Liver (tissue), 9 donors: Measurements from ENCODE around the gene TMEM232. TPM values are rescaled to one million over a fixed set of nuclear protein-coding genes. Genes with fewer than 3 reads are reported as not detected.

Source experiments
- DNase-seq: peaks from one replicate; pipeline ENCODE4 v3.0.0-alpha.2; 2017; ENCODE audit warnings: low spot score
- H3K27ac ChIP-seq, 2 donors: one replicate each; pipeline ENCODE4 v1.7.0; 2013; ENCODE audit warnings: inconsistent platforms in 2 of 2, low read length in 2 of 2, control low read depth in 1 of 2, low read depth in 1 of 2, mild to moderate bottlenecking in 1 of 2
- H3K27me3 ChIP-seq, 4 donors: one replicate each; pipeline versions ENCODE4 v1.6.1 to v1.7.0; 2013; ENCODE audit warnings: low read length in 3 of 4, inconsistent platforms in 1 of 4, mild to moderate bottlenecking in 1 of 4, moderate library complexity in 1 of 4; ENCODE audit not compliant: control insufficient read depth in 4 of 4, insufficient read depth in 4 of 4
- H3K36me3 ChIP-seq, 4 donors: one replicate each; pipeline versions ENCODE4 v1.6.1 to v1.7.0; 2013; ENCODE audit warnings: low read length in 3 of 4, mild to moderate bottlenecking in 3 of 4, low read depth in 1 of 4, moderate library complexity in 1 of 4; ENCODE audit not compliant: control insufficient read depth in 4 of 4, insufficient read depth in 3 of 4
- H3K4me1 ChIP-seq, 4 donors: one replicate each; pipeline versions ENCODE4 v1.6.1 to v1.7.0; 2013; ENCODE audit warnings: low read length in 3 of 4, mild to moderate bottlenecking in 3 of 4, moderate library complexity in 1 of 4; ENCODE audit not compliant: control insufficient read depth in 4 of 4, insufficient read depth in 4 of 4
- H3K4me3 ChIP-seq, 3 donors: one replicate each; pipeline versions ENCODE4 v1.6.1 to v1.7.0; 2013; ENCODE audit warnings: low read length in 3 of 3, control low read depth in 1 of 3, low read depth in 1 of 3, mild to moderate bottlenecking in 1 of 3
- H3K9ac ChIP-seq, 2 donors: one replicate each; pipeline ENCODE4 v1.7.0; 2013; ENCODE audit warnings: low read length in 2 of 2, mild to moderate bottlenecking in 2 of 2, moderate library complexity in 2 of 2, control low read depth in 1 of 2, low read depth in 1 of 2
- H3K9me3 ChIP-seq, 4 donors: one replicate each; pipeline versions ENCODE4 v1.6.1 to v1.7.0; 2013; ENCODE audit warnings: low read length in 3 of 4; ENCODE audit not compliant: control insufficient read depth in 4 of 4
- ATF3 ChIP-seq: IDR thresholded peaks from 2 replicates; pipeline ENCODE4 v1.6.1; 2016; ENCODE audit warnings: antibody characterized with exemption
- CTCF ChIP-seq: fragments of 150-350 bp; IDR thresholded peaks from 2 replicates; pipeline ENCODE4 v1.5.1; 2017; ENCODE audit warnings: improper control_type of control experiment, low read depth, low read length; ENCODE audit not compliant: missing input control
- EGR1 ChIP-seq, 2 donors: IDR thresholded peaks; 2 replicates each; pipeline ENCODE4 v1.6.1; 2016 to 2018; ENCODE audit warnings: antibody characterized with exemption in 2 of 2, low read depth in 2 of 2
- FOXA1 ChIP-seq: IDR thresholded peaks from 2 replicates; pipeline ENCODE4 v1.6.1; 2016; ENCODE audit warnings: antibody characterized with exemption
- FOXA2 ChIP-seq: IDR thresholded peaks from 2 replicates; pipeline ENCODE4 v1.6.1; 2016; ENCODE audit warnings: antibody characterized with exemption
- HNF4A ChIP-seq, 2 donors: conservative IDR thresholded peaks; 2 replicates each; pipeline ENCODE4 v1.6.1; 2016; ENCODE audit warnings: antibody characterized with exemption in 2 of 2, mild to moderate bottlenecking in 2 of 2
- HNF4G ChIP-seq: IDR thresholded peaks from 2 replicates; pipeline ENCODE4 v1.6.1; 2016; ENCODE audit warnings: antibody characterized with exemption
- JUND ChIP-seq, 2 donors: IDR thresholded peaks; 2 replicates each; pipeline ENCODE4 v1.6.1; 2016; ENCODE audit warnings: antibody characterized with exemption in 2 of 2
- MAX ChIP-seq: IDR thresholded peaks from 2 replicates; pipeline ENCODE4 v1.6.1; 2016; ENCODE audit warnings: antibody characterized with exemption
- NR2F2 ChIP-seq: IDR thresholded peaks from 2 replicates; pipeline ENCODE4 v1.6.1; 2016; ENCODE audit warnings: antibody characterized with exemption
- RAD21 ChIP-seq, 2 donors: IDR thresholded peaks; 2 replicates each; pipeline ENCODE4 v1.6.1; 2016; ENCODE audit warnings: antibody characterized with exemption in 2 of 2, mild to moderate bottlenecking in 2 of 2
- REST ChIP-seq: IDR thresholded peaks from 2 replicates; pipeline ENCODE4 v1.6.1; 2016; ENCODE audit warnings: antibody characterized with exemption, mild to moderate bottlenecking
- SP1 ChIP-seq: IDR thresholded peaks from 2 replicates; pipeline ENCODE4 v1.6.1; 2018; ENCODE audit warnings: antibody characterized with exemption, mild to moderate bottlenecking
- TAF1 ChIP-seq: conservative IDR thresholded peaks from 2 replicates; pipeline ENCODE4 v1.6.1; 2016; ENCODE audit warnings: antibody characterized with exemption, mild to moderate bottlenecking
- YY1 ChIP-seq: IDR thresholded peaks from 2 replicates; pipeline ENCODE4 v1.6.1; 2016; ENCODE audit warnings: antibody characterized with exemption, mild to moderate bottlenecking
- ZBTB33 ChIP-seq: IDR thresholded peaks from 2 replicates; pipeline ENCODE4 v1.6.1; 2016; ENCODE audit warnings: antibody characterized with exemption
- WGBS: extraction: QIAGEN DNeasy Blood & Tissue Kit; methylation state at CpG from one replicate; pipeline ENCODE4 v1.1.7; 2013; 5-methylcytosine and 5-hydroxymethylcytosine counted together
- polyA plus RNA-seq, 2 donors: library from polyadenylated mRNA; stranded (reverse) in 1 of 2; unstranded in 1 of 2; fragments of 200-250 nt in 1 of 2; fragments of >200 nt in 1 of 2; fragmentation: Nextera tagmentation in 1 of 2; extraction: Ambion mirVana in 1 of 2; gene quantifications; one replicate each; pipeline versions ENCODE4 v1.2.1 to v1.2.3, GENCODE V29; 2013 to 2015
- total RNA-seq, 2 donors: library from RNA; depleted of rRNA; stranded (reverse); fragments of >200 nt; gene quantifications; one replicate each; pipeline ENCODE4 v1.2.3, GENCODE V29; 2014
- donor health status: healthy.
- donor health status: healthy.
- donor health status: healthy.
- donor health status: healthy.
- donor health status: healthy.

TMEM232 gene
- total and polyA plus RNA-seq, 4 donors = 0.39 to 2.5 (median 1.0) TPM

- no peak overlapping the region for H3K9ac ChIP-seq
- no peak overlapping the region for H3K4me3 ChIP-seq
- no peak for TF ChIP-seq CTCF
- TF ChIP-seq HNF4G = no peak
- TF ChIP-seq REST = no peak
- TF ChIP-seq FOXA2 = no peak
- no peak for TF ChIP-seq JUND (IDR thresholded peaks at IDR 0.05)
- no peak for TF ChIP-seq SP1
- TF ChIP-seq TAF1 = no peak
- TF ChIP-seq EGR1 (IDR thresholded peaks at IDR 0.05; ENCODE audit: low read depth in 2 of 2) = no peak
- no peak for TF ChIP-seq RAD21 (IDR thresholded peaks at IDR 0.05)
- no peak for TF ChIP-seq ZBTB33
- TF ChIP-seq FOXA1 = no peak
- TF ChIP-seq ATF3 = no peak
- TF ChIP-seq HNF4A (conservative IDR thresholded peaks at IDR 0.05) = no peak
- TF ChIP-seq NR2F2 = no peak
- no peak for TF ChIP-seq MAX
- TF ChIP-seq YY1 = no peak
- no peaks in the 10 kb centered on the region for H3K36me3 ChIP-seq
- H3K9me3 ChIP-seq = no peaks in the 10 kb centered on the region
- 95% methylated on average over 3 of the region's 3 CpGs for WGBS
- no peak for DNase-seq
- no peaks in the 10 kb centered on the region for H3K4me1 ChIP-seq
- no peaks in the 10 kb centered on the region for H3K27me3 ChIP-seq
- H3K27ac ChIP-seq = no peak overlapping the region
These were observed 177.2 kb downstream of the TMEM232 start for GRCh38 chr5:110549301-110549700.

GRCh38 chr5:110548171-110548570 is 178.3 kb downstream of the TMEM232 start:
- Histone ChIP-seq H3K36me3 (no peaks in the 10 kb centered on the region), H3K4me3 (no peak overlapping the region), H3K4me1 (no peaks in the 10 kb centered on the region), H3K27me3 (no peaks in the 10 kb centered on the region), H3K9ac (no peak overlapping the region), H3K27ac (no peak overlapping the region), H3K9me3 (no peaks in the 10 kb centered on the region)
- DNase-seq = no peak
- WGBS = 91% methylated on average over 3 of the region's 3 CpGs
- no peak for TF ChIP-seq JUND (IDR thresholded peaks at IDR 0.05)
